Effector memory CD8-positive, alpha-beta T cell (primary cell): ENCODE measurements around the gene MACF1.
"Not testable (repeated sequence)": the region's sequence is repeated elsewhere in the genome, so short reads cannot be mapped to it uniquely, and the experiment has no call there.

Experiments used
- ATAC-seq: fragments of 150-1000 bp; cut with Tn5 transposase; replicated peaks from 2 replicates; pipeline ENCODE4 v1.10.0; 2021; ENCODE audit warnings: mild to moderate bottlenecking, moderate library complexity
- DNase-seq, 3 experiments: peaks; one replicate each; pipeline ENCODE4 v3.0.0; 2021
- H3K27ac Mint-ChIP-seq, 2 donors: one replicate each; pipeline ENCODE4 v1.8.0; 2022; ENCODE audit warnings: mild to moderate bottlenecking in 2 of 2, mixed read lengths in 2 of 2, moderate library complexity in 2 of 2
- H3K27me3 Mint-ChIP-seq, 2 donors: one replicate each; pipeline ENCODE4 v1.8.0; 2022; ENCODE audit warnings: mixed read lengths in 2 of 2
- H3K36me3 Mint-ChIP-seq: one replicate; pipeline ENCODE4 v1.8.0; 2022; ENCODE audit warnings: mild to moderate bottlenecking, moderate library complexity, mixed read lengths; ENCODE audit not compliant: insufficient read depth
- H3K4me1 Mint-ChIP-seq, 2 donors: one replicate each; pipeline ENCODE4 v1.8.0; 2022; ENCODE audit warnings: low read depth in 2 of 2, mixed read lengths in 2 of 2
- H3K4me3 Mint-ChIP-seq, 2 donors: one replicate each; pipeline ENCODE4 v1.8.0; 2022; ENCODE audit warnings: mild to moderate bottlenecking in 2 of 2, mixed read lengths in 2 of 2, moderate library complexity in 2 of 2
- H3K9me3 Mint-ChIP-seq, 2 donors: one replicate each; pipeline ENCODE4 v1.8.0; 2022; ENCODE audit warnings: mixed read lengths in 2 of 2

Gene MACF1

GRCh38 chr1:39467108-39467720 lies 262.7 kb downstream of the MACF1 start:
- not testable (repeated sequence) for H3K4me3 Mint-ChIP-seq, H3K27me3 Mint-ChIP-seq, H3K4me1 Mint-ChIP-seq, ATAC-seq, H3K9me3 Mint-ChIP-seq, DNase-seq
- H3K36me3 Mint-ChIP-seq, result peaks cover 81% of the 10 kb centered on the region
- H3K27ac Mint-ChIP-seq, result peak overlapping the region in 1 of 2 donors; percentile 14

GRCh38 chr1:39469150-39469549 lies 264.7 kb downstream of the MACF1 start:
- Mint-ChIP-seq H3K27me3 (no peaks in the 10 kb centered on the region), H3K4me3 (no peak overlapping the region), H3K27ac (peak overlapping the region; percentile 66 to 78), H3K4me1 (peaks cover 0 to 6% of the 10 kb centered on the region in 2 donors), H3K9me3 (no peaks in the 10 kb centered on the region), H3K36me3 (peaks cover 78% of the 10 kb centered on the region)
- no peak for DNase-seq
- no peak for ATAC-seq

- no peaks in the 10 kb centered on the region for H3K9me3 Mint-ChIP-seq
- no peaks in the 10 kb centered on the region for H3K27me3 Mint-ChIP-seq
- H3K4me3 Mint-ChIP-seq, result no peak overlapping the region
- peaks cover 0 to 7% of the 10 kb centered on the region in 2 donors for H3K4me1 Mint-ChIP-seq
- peaks cover 77% of the 10 kb centered on the region for H3K36me3 Mint-ChIP-seq
- peak overlapping the region in 1 of 2 donors; percentile 46 for H3K27ac Mint-ChIP-seq
- ATAC-seq, result no peak
- no peak for DNase-seq
Measured at GRCh38 chr1:39470040-39470439, 265.5 kb downstream of the MACF1 start.

- H3K9me3 Mint-ChIP-seq, result no peaks in the 10 kb centered on the region
- peaks cover 0 to 6% of the 10 kb centered on the region in 2 donors for H3K4me1 Mint-ChIP-seq
- ATAC-seq (no peak), DNase-seq (no peak)
- no peaks in the 10 kb centered on the region for H3K27me3 Mint-ChIP-seq
- H3K36me3 Mint-ChIP-seq, result peaks cover 85% of the 10 kb centered on the region
- no peak overlapping the region for H3K4me3 Mint-ChIP-seq
- no peak overlapping the region for H3K27ac Mint-ChIP-seq
Measured at GRCh38 chr1:39472826-39473225, 268.3 kb downstream of the MACF1 start.

GRCh38 chr1:39473324-39473723 lies 268.8 kb downstream of the MACF1 start:
- ATAC-seq (no peak), DNase-seq (no peak)
- Mint-ChIP-seq H3K4me1 (peaks cover 0 to 6% of the 10 kb centered on the region in 2 donors), H3K9me3 (no peaks in the 10 kb centered on the region), H3K36me3 (peaks cover 85% of the 10 kb centered on the region), H3K27me3 (no peaks in the 10 kb centered on the region), H3K27ac (peak overlapping the region in 1 of 2 donors; percentile 49), H3K4me3 (no peak overlapping the region)

GRCh38 chr1:39474810-39475209 lies 270.3 kb downstream of the MACF1 start:
- H3K4me3 Mint-ChIP-seq, result no peak overlapping the region
- ATAC-seq (no peak), DNase-seq (no peak)
- no peaks in the 10 kb centered on the region for H3K9me3 Mint-ChIP-seq
- no peaks in the 10 kb centered on the region for H3K27me3 Mint-ChIP-seq
- H3K36me3 Mint-ChIP-seq, result peaks cover 74% of the 10 kb centered on the region
- peaks cover 0 to 3% of the 10 kb centered on the region in 2 donors for H3K4me1 Mint-ChIP-seq
- peak overlapping the region; percentile 53 to 73 for H3K27ac Mint-ChIP-seq

GRCh38 chr1:39475551-39475950 lies 271.1 kb downstream of the MACF1 start:
- not testable (repeated sequence) for H3K4me3 Mint-ChIP-seq, H3K9me3 Mint-ChIP-seq, DNase-seq, H3K4me1 Mint-ChIP-seq, ATAC-seq, H3K27me3 Mint-ChIP-seq
- Mint-ChIP-seq H3K27ac (peak overlapping the region in 1 of 2 donors; percentile 72), H3K36me3 (peaks cover 75% of the 10 kb centered on the region)

GRCh38 chr1:39478126-39478915 lies 273.8 kb downstream of the MACF1 start:
- Mint-ChIP-seq H3K9me3 (no peaks in the 10 kb centered on the region), H3K4me3 (no peak overlapping the region), H3K4me1 (peaks cover 0 to 3% of the 10 kb centered on the region in 2 donors), H3K36me3 (peaks cover 79% of the 10 kb centered on the region), H3K27ac (peak overlapping the region in 1 of 2 donors; percentile 36), H3K27me3 (no peaks in the 10 kb centered on the region)
- ATAC-seq (no peak), DNase-seq (no peak)

GRCh38 chr1:39481289-39481688 lies 276.8 kb downstream of the MACF1 start:
- peaks cover 79% of the 10 kb centered on the region for H3K36me3 Mint-ChIP-seq
- DNase-seq, result no peak
- H3K4me1 Mint-ChIP-seq, result no peaks in the 10 kb centered on the region
- H3K27me3 Mint-ChIP-seq, result no peaks in the 10 kb centered on the region
- H3K27ac Mint-ChIP-seq, result peak overlapping the region in 1 of 2 donors; percentile 58
- H3K4me3 Mint-ChIP-seq, result no peak overlapping the region
- no peak for ATAC-seq
- no peaks in the 10 kb centered on the region for H3K9me3 Mint-ChIP-seq

- no peaks in the 10 kb centered on the region for H3K9me3 Mint-ChIP-seq
- H3K27ac Mint-ChIP-seq, result peak overlapping the region in 1 of 2 donors; percentile 42
- no peak for ATAC-seq
- peaks cover 82% of the 10 kb centered on the region for H3K36me3 Mint-ChIP-seq
- H3K4me1 Mint-ChIP-seq, result no peaks in the 10 kb centered on the region
- DNase-seq, result no peak
- no peaks in the 10 kb centered on the region for H3K27me3 Mint-ChIP-seq
- H3K4me3 Mint-ChIP-seq, result no peak overlapping the region
Measured at GRCh38 chr1:39483276-39483675, 278.8 kb downstream of the MACF1 start.

- ATAC-seq (no peak), DNase-seq (no peak)
- Mint-ChIP-seq H3K4me3 (no peak overlapping the region), H3K4me1 (no peaks in the 10 kb centered on the region), H3K27me3 (no peaks in the 10 kb centered on the region), H3K36me3 (peaks cover 87% of the 10 kb centered on the region), H3K27ac (no peak overlapping the region), H3K9me3 (no peaks in the 10 kb centered on the region)
Measured at GRCh38 chr1:39484564-39484963, 280.1 kb downstream of the MACF1 start.

- Mint-ChIP-seq H3K4me1 (peaks cover under 1 to 1% of the 10 kb centered on the region in 2 donors), H3K27ac (peak overlapping the region in 1 of 2 donors; percentile 32), H3K27me3 (no peaks in the 10 kb centered on the region), H3K36me3 (peaks cover 81% of the 10 kb centered on the region), H3K9me3 (no peaks in the 10 kb centered on the region), H3K4me3 (no peak overlapping the region)
- ATAC-seq (no peak), DNase-seq (no peak)
Measured at GRCh38 chr1:39485046-39485803, 280.7 kb downstream of the MACF1 start.

GRCh38 chr1:39488012-39488545 lies 283.6 kb downstream of the MACF1 start:
- no peak overlapping the region for H3K27ac Mint-ChIP-seq
- H3K9me3 Mint-ChIP-seq, result no peaks in the 10 kb centered on the region
- no peak overlapping the region for H3K4me3 Mint-ChIP-seq
- peaks cover 58% of the 10 kb centered on the region for H3K36me3 Mint-ChIP-seq
- ATAC-seq (no peak), DNase-seq (no peak)
- peaks cover 4 to 6% of the 10 kb centered on the region in 2 donors for H3K27me3 Mint-ChIP-seq
- H3K4me1 Mint-ChIP-seq, result peaks cover 8% of the 10 kb centered on the region in 2 donors
